ENCODE data around the gene E4F1. TPM values are rescaled to one million over a fixed set of nuclear protein-coding genes. Genes with fewer than 3 reads are reported as not detected.

E4F1 gene
- total RNA-seq, 1 experiment from 2014 or later, result 30.1 TPM

Small RNA genes within 50 kb of the gene (microRNA-seq; reads per million reads assigned to microRNA genes)
- gene MIR3677, result 2.2 reads per million, percentile 10 among the genes with 10 or more reads in this experiment
- gene MIR4717, result not detected

Other genes starting within 250 kb of the E4F1 start
- 0.35 and 1.1 TPM in 2 replicates for gene NOXO1, start 242.1 kb upstream of the E4F1 start, total RNA-seq (2022)
- gene GFER, start 239.4 kb upstream of the E4F1 start, total RNA-seq (2022), result 57.3 and 57.4 TPM in 2 replicates
- 2.9 and 3.3 TPM in 2 replicates for gene SYNGR3, start 233.6 kb upstream of the E4F1 start, total RNA-seq (2022)
- gene ZNF598, start 213.8 kb upstream of the E4F1 start, total RNA-seq (2022), result 43.7 and 50.4 TPM in 2 replicates
- gene NPW, start 203.8 kb upstream of the E4F1 start, total RNA-seq (2022), result 6.1 and 8.8 TPM in 2 replicates
- gene NHERF2, start 196.7 kb upstream of the E4F1 start, total RNA-seq (2022), result 21.8 and 26.6 TPM in 2 replicates
- gene NTHL1, start 175.8 kb upstream of the E4F1 start, total RNA-seq (2022), result 34.3 and 38.6 TPM in 2 replicates
- 109 and 112 TPM in 2 replicates for gene TSC2, start 175.6 kb upstream of the E4F1 start, total RNA-seq (2022)
- gene PKD1, start 87.7 kb upstream of the E4F1 start, total RNA-seq (2022), result 70.5 and 76.2 TPM in 2 replicates
- 1.0 and 1.2 TPM in 2 replicates for gene RAB26, start 75.0 kb upstream of the E4F1 start, total RNA-seq (2022)
- gene TRAF7, start 67.8 kb upstream of the E4F1 start, total RNA-seq (2022), result 61.4 and 66.3 TPM in 2 replicates
- gene CASKIN1, start 27.0 kb upstream of the E4F1 start, total RNA-seq (2022), result 6.6 and 10.8 TPM in 2 replicates
- 53.1 and 59.7 TPM in 2 replicates for gene MLST8, start 18.1 kb upstream of the E4F1 start, total RNA-seq (2022)
- 5.4 and 10.0 TPM in 2 replicates for gene BRICD5, start 12.7 kb upstream of the E4F1 start, total RNA-seq (2022)
- 31.1 and 36.2 TPM in 2 replicates for gene PGP, start 8.8 kb upstream of the E4F1 start, total RNA-seq (2022)
- gene DNASE1L2, start 12.9 kb downstream of the E4F1 start, total RNA-seq (2022), result 0.27 and 1.00 TPM in 2 replicates
- 135 and 157 TPM in 2 replicates for gene ECI1, start 28.0 kb downstream of the E4F1 start, total RNA-seq (2022)
- 207 and 210 TPM in 2 replicates for gene RNPS1, start 44.5 kb downstream of the E4F1 start, total RNA-seq (2022)
- gene ABCA3, start 117.1 kb downstream of the E4F1 start, total RNA-seq (2022), result 14.6 and 16.1 TPM in 2 replicates
- 48.7 and 52.4 TPM in 2 replicates for gene CCNF, start 205.9 kb downstream of the E4F1 start, total RNA-seq (2022)
- gene TEDC2, start 236.5 kb downstream of the E4F1 start, total RNA-seq (2022), result 29.0 and 30.6 TPM in 2 replicates
- 0.30 and 0.39 TPM in 2 replicates for gene NTN3, start 247.7 kb downstream of the E4F1 start, total RNA-seq (2022)

All from Caco-2 (cell line).